Activated CD4-positive, alpha-beta memory T cell treated with anti-CD3 and anti-CD28 coated beads, Interleukin-2, amount 10 ng/mL, durations not matched to agents 7 days and 5 days (primary cell): Measurements from ENCODE around the gene ZNF333. TPM values are rescaled to one million over a fixed set of nuclear protein-coding genes. Genes with fewer than 3 reads are reported as not detected.
"Not testable (repeated sequence)": the region's sequence is repeated elsewhere in the genome, so short reads cannot be mapped to it uniquely, and the experiment has no call there.

ENCODE experiments used
- CTCF ChIA-PET: fragments of 350-600 bp; sonication (Branson Sonifier 250); formaldehyde crosslinking; loops from one replicate; lab custom pipeline; 2021; ENCODE audit warnings: antibody characterized with exemption, inconsistent platforms; lab: Charles Lee
- POLR2A ChIA-PET: fragments of 350-600 bp; sonication (Branson Sonifier 250); formaldehyde crosslinking; loops from one replicate; lab custom pipeline; 2021; ENCODE audit warnings: antibody characterized with exemption; lab: Charles Lee
- DNase-seq: peaks from one replicate; pipeline ENCODE4 v3.0.0-alpha.2; 2020
- H3K27ac Mint-ChIP-seq: one replicate; pipeline ENCODE4 v1.8.0; 2021; ENCODE audit warnings: mild to moderate bottlenecking, mixed read lengths
- H3K27me3 Mint-ChIP-seq: one replicate; pipeline ENCODE4 v1.8.0; 2021; ENCODE audit warnings: mixed read lengths
- H3K36me3 Mint-ChIP-seq: one replicate; pipeline ENCODE4 v1.8.0; 2021; ENCODE audit warnings: low read depth, mixed read lengths
- H3K4me1 Mint-ChIP-seq: one replicate; pipeline ENCODE4 v1.8.0; 2021; ENCODE audit warnings: mixed read lengths
- H3K4me3 Mint-ChIP-seq: one replicate; pipeline ENCODE4 v1.8.0; 2021; ENCODE audit warnings: mild to moderate bottlenecking, mixed read lengths
- H3K9me3 Mint-ChIP-seq: one replicate; pipeline ENCODE4 v1.8.0; 2021; ENCODE audit warnings: mixed read lengths
- total RNA-seq, 2 experiments: library from RNA; stranded (reverse); gene quantifications; one replicate each; pipeline ENCODE4 v1.2.3, GENCODE V29; 2021

Gene ZNF333
- total RNA-seq, 2 experiments from 2014 or later, result 11.7 to 12.1 TPM

DNA sequence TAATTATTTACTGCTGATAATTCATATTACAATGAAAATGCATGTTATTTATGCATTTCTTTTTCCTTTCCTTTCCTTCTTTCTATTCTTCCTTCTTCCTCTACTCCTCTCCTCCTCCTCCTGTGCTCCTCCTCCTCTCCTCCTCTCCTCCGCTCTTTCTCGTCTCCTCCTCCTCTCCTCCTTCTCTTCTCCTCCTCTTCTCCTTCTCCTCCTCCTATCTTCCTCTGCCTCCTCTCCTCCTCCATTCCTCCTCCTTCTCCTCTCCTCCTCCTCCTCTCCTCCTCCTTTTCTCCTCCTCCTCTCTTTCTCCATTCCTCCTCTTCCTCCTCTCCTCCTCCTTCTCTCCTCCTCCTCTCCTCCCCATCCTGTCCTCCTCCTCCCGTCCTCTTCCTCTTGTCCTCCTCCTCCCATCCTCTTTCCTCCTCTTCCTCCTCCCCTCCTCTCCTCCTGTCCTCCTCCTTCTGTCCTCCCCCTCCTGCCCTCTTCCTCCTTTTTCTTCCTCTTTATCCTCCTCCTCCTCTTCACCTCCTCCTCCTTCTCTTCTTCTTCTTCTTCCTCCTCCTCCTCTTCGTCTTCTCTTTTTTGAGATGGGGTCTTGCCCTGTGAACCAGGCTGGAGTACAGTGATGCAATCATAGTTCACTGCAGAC lies 73.8 kb downstream of the ZNF333 start:
- ChIA-PET CTCF (no interaction called here), POLR2A (no interaction called here)
- Mint-ChIP-seq H3K27ac (no peak overlapping the region), H3K4me3 (no peak overlapping the region), H3K4me1 (no peaks in the 10 kb centered on the region), H3K27me3 (no peaks in the 10 kb centered on the region), H3K9me3 (no peaks in the 10 kb centered on the region), H3K36me3 (no peaks in the 10 kb centered on the region)
- no peak for DNase-seq

DNA sequence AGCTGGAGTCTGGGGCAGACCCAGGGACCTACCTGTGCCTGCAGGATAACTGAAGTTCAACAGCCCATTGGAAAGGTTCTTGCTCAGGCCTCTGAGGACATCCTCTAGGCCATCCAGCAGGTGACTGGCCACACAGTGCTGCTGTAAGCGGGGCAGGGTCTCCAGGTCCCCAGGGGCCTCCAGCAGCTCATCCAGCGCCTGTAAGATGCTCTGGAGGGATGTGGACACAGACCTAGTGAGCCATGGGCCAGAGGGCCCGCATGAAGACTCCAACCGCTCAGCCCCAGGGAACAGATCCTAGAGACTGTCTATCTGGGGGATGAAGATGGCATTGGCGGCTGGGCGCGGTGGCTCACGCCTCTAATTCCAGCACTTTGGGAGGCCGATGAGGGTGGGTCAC lies 74.6 kb downstream of the ZNF333 start:
- Mint-ChIP-seq H3K27me3 (no peaks in the 10 kb centered on the region), H3K36me3 (no peaks in the 10 kb centered on the region), H3K4me3 (no peak overlapping the region), H3K4me1 (no peaks in the 10 kb centered on the region), H3K9me3 (no peaks in the 10 kb centered on the region), H3K27ac (no peak overlapping the region)
- POLR2A ChIA-PET, result no interaction called here
- DNase-seq, result no peak
- CTCF ChIA-PET, result no interaction called here

DNA sequence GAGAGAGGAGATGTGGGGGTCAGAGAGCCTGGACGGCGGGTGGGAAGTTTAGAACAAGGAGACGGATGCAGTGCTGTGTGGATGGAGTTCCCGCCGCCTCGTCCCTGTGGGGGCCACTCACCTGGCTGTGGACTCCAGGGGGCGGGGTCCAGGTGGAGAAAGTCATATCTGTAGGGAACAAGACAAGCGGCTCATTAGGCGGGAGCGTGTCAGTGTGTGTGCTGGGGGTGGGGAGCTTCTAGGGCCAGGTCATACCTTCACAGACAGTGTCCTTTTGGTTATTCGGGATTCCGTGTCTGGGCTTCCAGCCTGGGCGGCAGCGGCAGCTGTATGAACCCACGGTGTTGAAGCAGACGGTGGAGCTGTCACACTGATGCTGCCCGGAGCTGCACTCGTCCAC lies 75.6 kb downstream of the ZNF333 start:
- DNase-seq, CTCF ChIA-PET, H3K9me3 Mint-ChIP-seq, POLR2A ChIA-PET, H3K27ac Mint-ChIP-seq, H3K27me3 Mint-ChIP-seq, H3K4me1 Mint-ChIP-seq, H3K36me3 Mint-ChIP-seq, H3K4me3 Mint-ChIP-seq: not testable (repeated sequence)

DNA sequence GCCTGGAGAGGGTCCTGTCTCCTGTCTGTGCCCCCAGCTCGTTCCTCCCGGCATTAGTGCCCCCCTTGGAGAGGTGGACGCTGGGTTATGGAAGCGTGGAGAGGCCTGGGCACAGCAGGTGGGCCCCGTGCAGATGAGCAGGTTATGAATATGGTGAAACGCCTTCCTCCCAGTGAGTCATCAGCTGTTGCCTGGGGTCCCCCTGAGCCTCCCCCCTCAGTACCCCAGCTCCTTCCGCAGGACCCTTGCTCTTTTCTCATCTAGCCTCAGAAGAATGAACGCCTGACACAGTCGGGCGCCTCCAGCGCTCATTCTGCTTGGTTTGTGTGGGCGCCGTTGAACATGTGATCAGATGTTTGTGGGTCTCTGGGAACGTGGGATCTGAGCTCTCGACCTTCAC lies 76.0 kb downstream of the ZNF333 start:
- POLR2A ChIA-PET, H3K36me3 Mint-ChIP-seq, H3K27me3 Mint-ChIP-seq, H3K27ac Mint-ChIP-seq, H3K4me1 Mint-ChIP-seq, CTCF ChIA-PET, H3K9me3 Mint-ChIP-seq, DNase-seq, H3K4me3 Mint-ChIP-seq: not testable (repeated sequence)

DNA sequence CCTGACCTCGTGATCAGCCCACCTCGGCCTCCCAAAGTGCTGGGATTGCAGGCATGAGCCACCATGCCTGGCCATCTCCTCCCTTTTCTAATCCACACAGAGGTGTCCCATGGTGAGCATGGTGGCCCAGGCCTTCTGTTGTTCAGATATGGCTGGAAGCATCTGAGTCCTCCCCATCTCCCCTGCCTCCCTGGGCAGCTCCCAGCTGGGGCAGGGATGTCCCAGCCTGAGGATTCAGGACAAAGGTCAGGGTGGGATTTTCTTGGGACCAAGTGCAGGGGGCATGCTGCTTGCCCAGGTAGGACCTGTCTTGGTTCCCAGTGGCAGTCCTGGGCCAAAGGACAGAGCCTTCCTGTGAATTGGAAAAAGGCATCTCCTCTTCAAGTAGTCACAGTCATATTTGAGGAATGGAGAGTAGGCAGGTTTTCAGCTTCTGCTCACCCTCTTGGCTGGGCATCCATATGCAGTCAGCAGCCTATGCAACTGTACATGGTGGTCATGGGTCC lies 77.7 kb downstream of the ZNF333 start:
- CTCF ChIA-PET, result no interaction called here
- no peaks in the 10 kb centered on the region for H3K9me3 Mint-ChIP-seq
- H3K36me3 Mint-ChIP-seq, result no peaks in the 10 kb centered on the region
- no peak overlapping the region for H3K27ac Mint-ChIP-seq
- no peaks in the 10 kb centered on the region for H3K4me1 Mint-ChIP-seq
- DNase-seq, result no peak
- POLR2A ChIA-PET, result no interaction called here
- H3K27me3 Mint-ChIP-seq, result no peaks in the 10 kb centered on the region
- H3K4me3 Mint-ChIP-seq, result no peak overlapping the region

DNA sequence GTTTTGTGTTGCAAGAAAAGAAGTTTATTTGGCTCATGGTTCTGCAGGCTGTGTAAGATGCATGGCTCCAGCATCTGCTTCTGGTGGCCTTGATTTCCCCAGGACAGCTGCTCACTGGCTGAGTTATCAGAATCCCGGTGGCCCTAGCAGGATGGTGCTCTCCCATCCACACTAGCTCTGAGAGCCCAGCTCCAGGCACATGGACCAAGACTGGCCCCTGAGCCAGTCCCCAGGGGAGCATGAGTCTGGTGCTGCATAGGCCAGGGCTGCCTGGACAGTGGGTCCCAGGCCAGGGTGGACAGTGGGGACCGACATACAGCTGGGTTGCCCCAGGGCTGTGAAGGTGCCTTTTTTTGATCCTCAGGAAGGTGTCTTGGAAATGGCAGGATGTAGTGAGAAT lies 78.2 kb downstream of the ZNF333 start:
- no peak for DNase-seq
- Mint-ChIP-seq H3K27me3 (no peaks in the 10 kb centered on the region), H3K36me3 (no peaks in the 10 kb centered on the region), H3K4me3 (no peak overlapping the region), H3K27ac (no peak overlapping the region), H3K9me3 (no peaks in the 10 kb centered on the region), H3K4me1 (no peaks in the 10 kb centered on the region)
- ChIA-PET POLR2A (no interaction called here), CTCF (no interaction called here)

DNA sequence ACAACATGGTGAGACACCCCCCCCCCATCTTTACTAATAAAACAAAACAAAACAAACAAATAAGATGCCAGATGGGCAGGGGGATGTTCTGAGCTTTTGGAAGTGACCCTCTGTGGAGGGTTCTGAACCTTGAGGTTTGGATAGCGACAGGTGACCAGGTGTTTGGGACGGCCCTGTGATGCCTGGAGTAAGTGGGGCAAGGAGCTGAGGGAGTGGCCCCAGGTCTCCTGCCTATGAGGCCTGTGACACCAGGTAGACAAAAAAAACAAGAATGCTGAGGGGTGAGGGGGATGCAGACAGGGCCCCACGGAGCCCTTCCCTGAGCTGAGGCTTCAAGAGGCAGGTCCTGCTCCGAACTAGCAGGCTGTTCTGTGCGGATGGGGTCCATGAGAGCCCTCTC lies 79.4 kb downstream of the ZNF333 start:
- H3K4me1 Mint-ChIP-seq, result no peaks in the 10 kb centered on the region
- ChIA-PET CTCF (no interaction called here), POLR2A (no interaction called here)
- H3K36me3 Mint-ChIP-seq, result no peaks in the 10 kb centered on the region
- no peak overlapping the region for H3K27ac Mint-ChIP-seq
- no peaks in the 10 kb centered on the region for H3K27me3 Mint-ChIP-seq
- no peak overlapping the region for H3K4me3 Mint-ChIP-seq
- no peaks in the 10 kb centered on the region for H3K9me3 Mint-ChIP-seq
- DNase-seq, result no peak

DNA sequence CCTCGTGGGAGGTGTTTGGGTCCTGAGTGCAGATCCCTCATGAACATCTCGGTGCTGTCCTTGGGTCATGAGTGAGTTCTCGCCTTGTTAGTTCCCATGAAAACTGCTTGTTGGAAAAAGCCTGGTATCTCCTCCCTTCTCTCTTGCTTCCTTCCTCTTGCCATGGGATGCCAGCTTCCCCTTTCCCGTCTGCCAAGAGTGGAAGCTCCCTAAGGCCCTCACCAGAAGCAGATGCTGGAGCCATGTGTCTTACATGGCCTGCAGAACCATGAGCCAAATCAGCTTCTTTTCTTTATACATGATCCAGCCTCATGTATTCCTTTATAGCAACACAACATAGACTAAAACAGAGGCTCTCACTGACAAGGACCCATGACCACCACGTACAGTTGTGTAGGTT lies 80.3 kb downstream of the ZNF333 start:
- no peak overlapping the region for H3K27ac Mint-ChIP-seq
- H3K9me3 Mint-ChIP-seq, result no peaks in the 10 kb centered on the region
- no peaks in the 10 kb centered on the region for H3K4me1 Mint-ChIP-seq
- H3K27me3 Mint-ChIP-seq, result no peaks in the 10 kb centered on the region
- DNase-seq, result no peak
- ChIA-PET CTCF (interaction anchor here (0.6 kb wide), 1 partner anchor 255 kb away, joined by 4 read pairs; no protein-coding TSS in a partner anchor), POLR2A (no interaction called here)
- no peak overlapping the region for H3K4me3 Mint-ChIP-seq
- H3K36me3 Mint-ChIP-seq, result no peaks in the 10 kb centered on the region

DNA sequence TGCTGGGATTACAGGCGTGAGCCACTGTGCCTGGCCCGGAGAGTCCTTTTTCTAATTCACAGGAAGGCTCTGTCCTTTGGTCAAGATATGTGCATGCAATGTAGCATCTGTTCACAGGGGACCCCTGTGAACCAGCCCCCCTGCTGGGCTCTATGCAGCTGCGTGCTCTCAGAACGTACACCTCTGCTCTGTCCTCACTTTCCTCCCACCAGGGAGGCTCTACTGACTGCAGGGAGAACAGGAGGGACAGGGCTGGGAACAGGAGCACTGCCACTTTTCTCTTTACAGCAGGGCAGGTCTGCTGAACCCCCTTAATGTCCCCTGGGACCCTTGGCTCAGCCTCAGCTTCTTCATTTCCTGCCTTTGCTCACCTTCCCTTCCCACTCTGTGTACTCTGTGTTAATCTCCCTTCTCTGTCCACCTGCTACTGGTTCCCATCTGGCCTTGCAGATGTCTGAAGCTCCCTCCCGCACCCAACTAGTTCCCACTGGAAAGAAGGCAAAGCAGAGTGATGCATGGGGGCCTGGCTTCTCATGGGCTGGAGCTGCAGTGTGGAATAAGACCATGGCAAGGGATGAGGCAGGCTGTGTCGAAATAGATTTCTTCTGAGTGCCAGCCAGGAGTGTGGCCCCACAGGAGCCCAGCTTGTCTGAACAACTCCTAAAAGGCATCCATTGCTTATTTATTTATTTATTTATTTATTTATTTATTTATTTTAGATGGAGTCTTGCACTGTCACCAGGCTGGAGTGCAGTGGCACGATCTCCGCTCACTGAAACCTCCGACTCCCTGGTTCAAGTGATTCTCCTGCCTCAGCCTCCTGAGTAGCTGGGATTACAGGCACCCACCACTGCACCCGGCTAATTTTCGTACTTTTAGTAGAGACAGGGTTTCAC lies 81.3 kb downstream of the ZNF333 start:
- ChIA-PET CTCF (no interaction called here), POLR2A (no interaction called here)

DNA sequence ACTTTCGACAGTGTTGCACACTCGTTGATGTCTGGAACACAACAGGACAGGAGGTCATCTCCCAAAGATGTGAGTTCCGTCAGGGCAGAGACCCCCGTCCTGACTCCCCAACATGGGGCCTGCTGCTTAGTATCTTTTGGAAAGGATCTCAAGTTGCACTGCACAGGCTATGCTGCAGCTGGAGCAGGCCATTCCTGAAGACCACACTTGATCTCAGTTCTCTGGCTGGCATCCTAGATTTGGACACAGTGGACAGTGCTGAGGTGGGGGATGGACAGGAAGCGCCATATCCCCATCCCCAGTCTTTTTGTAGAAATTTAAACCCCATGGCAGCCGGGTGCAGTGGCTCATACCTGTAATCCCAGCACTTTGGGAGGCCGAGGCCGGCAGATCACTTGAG lies 82.6 kb downstream of the ZNF333 start:
- ChIA-PET CTCF (no interaction called here), POLR2A (no interaction called here)
- no peaks in the 10 kb centered on the region for H3K36me3 Mint-ChIP-seq
- peaks cover 10% of the 10 kb centered on the region for H3K4me1 Mint-ChIP-seq
- no peaks in the 10 kb centered on the region for H3K9me3 Mint-ChIP-seq
- H3K4me3 Mint-ChIP-seq, result no peak overlapping the region
- peaks cover 11% of the 10 kb centered on the region for H3K27me3 Mint-ChIP-seq
- no peak for DNase-seq
- no peak overlapping the region for H3K27ac Mint-ChIP-seq

More for the DNA sequence above, 81.3 kb downstream of the ZNF333 start:
- no peak for DNase-seq
- Mint-ChIP-seq H3K9me3 (no peaks in the 10 kb centered on the region), H3K4me1 (peaks cover 5% of the 10 kb centered on the region), H3K36me3 (no peaks in the 10 kb centered on the region), H3K27ac (no peak overlapping the region), H3K27me3 (peaks cover 5% of the 10 kb centered on the region), H3K4me3 (no peak overlapping the region)

DNA sequence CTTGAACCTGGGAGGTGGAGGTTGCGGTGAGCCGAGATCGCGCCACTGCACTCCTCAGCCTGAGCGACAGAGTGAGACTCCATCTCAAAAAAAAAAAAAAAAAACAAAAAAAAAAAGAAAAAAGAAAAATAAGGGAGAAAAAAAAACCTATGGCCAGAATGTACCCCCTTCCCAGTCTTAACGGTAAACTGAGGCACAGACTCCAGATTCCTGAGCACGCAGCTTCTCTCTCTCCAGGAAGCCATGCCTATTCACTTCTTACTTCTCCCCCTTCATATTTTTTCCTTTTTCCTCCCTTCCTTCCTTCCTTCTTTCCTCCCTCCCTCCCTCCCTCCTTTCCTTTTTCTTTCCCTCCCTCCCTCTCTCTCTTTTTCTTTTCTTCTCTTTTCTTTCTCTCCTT lies 83.1 kb downstream of the ZNF333 start:
- no peak overlapping the region for H3K27ac Mint-ChIP-seq
- no peaks in the 10 kb centered on the region for H3K36me3 Mint-ChIP-seq
- no peak for DNase-seq
- H3K27me3 Mint-ChIP-seq, result peaks cover 14% of the 10 kb centered on the region
- no peak overlapping the region for H3K4me3 Mint-ChIP-seq
- peaks cover 10% of the 10 kb centered on the region for H3K4me1 Mint-ChIP-seq
- POLR2A ChIA-PET, result no interaction called here
- CTCF ChIA-PET, result no interaction called here
- H3K9me3 Mint-ChIP-seq, result no peaks in the 10 kb centered on the region

DNA sequence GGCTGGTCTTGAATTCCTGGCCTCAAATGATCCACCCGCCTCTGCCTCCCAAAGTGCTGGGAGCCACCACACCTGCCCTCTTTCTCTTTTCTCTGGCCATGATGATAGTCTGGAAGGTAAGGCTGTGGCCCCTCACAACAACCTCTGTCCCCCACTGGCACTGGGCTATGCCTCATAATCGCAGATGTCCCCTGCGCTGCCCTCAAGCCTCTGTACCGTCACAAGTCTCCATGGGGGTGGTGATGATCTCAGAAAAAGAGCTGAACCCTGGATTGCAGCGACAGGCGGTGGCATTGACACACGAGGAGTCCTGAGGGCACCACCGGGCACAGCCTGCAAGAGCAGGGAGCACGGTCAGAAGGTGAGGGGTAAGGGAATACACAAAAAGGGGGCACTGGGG lies 83.9 kb downstream of the ZNF333 start:
- H3K9me3 Mint-ChIP-seq, H3K4me3 Mint-ChIP-seq, DNase-seq, H3K4me1 Mint-ChIP-seq, H3K36me3 Mint-ChIP-seq, H3K27ac Mint-ChIP-seq, POLR2A ChIA-PET, CTCF ChIA-PET: not testable (repeated sequence)
- peaks cover 14% of the 10 kb centered on the region for H3K27me3 Mint-ChIP-seq

DNA sequence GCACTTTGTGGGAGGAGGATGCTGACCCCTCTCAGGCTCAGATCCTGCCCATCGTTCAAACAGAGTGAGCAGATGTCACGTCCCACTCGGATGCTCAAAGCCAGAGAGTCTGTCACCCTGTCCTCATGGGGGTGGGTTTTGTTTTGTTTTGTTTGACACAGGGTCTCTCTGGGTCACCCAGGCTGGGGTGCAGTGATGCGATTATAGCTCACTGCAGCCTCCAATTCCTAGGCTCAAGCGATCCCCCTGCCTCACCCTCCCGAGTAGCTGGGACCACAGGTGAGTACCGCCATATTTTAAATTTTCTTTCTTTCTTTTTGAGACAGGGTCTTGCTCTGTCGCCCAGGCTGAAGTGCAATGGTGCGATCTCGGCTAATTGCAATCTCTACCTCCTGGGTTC lies 84.5 kb downstream of the ZNF333 start:
- no peak overlapping the region for H3K4me3 Mint-ChIP-seq
- H3K4me1 Mint-ChIP-seq, result peaks cover 10% of the 10 kb centered on the region
- CTCF ChIA-PET, result interaction anchor here (0.6 kb wide), 1 partner anchor 1317 kb away, joined by 4 read pairs; no protein-coding TSS in a partner anchor
- no peaks in the 10 kb centered on the region for H3K9me3 Mint-ChIP-seq
- POLR2A ChIA-PET, result no interaction called here
- peaks cover 14% of the 10 kb centered on the region for H3K27me3 Mint-ChIP-seq
- no peak overlapping the region for H3K27ac Mint-ChIP-seq
- no peak for DNase-seq
- no peaks in the 10 kb centered on the region for H3K36me3 Mint-ChIP-seq
